Measurements from ENCODE around the gene MRPL24. TPM values are rescaled to one million over a fixed set of nuclear protein-coding genes. Genes with fewer than 3 reads are reported as not detected.

MRPL24 gene
- total and polyA plus RNA-seq, 9 of the 15 experiments (the other 6 are each of a cell fraction or from before 2014, with no cell fraction given), result 74.3 to 267 (median 113) TPM

DNA sequence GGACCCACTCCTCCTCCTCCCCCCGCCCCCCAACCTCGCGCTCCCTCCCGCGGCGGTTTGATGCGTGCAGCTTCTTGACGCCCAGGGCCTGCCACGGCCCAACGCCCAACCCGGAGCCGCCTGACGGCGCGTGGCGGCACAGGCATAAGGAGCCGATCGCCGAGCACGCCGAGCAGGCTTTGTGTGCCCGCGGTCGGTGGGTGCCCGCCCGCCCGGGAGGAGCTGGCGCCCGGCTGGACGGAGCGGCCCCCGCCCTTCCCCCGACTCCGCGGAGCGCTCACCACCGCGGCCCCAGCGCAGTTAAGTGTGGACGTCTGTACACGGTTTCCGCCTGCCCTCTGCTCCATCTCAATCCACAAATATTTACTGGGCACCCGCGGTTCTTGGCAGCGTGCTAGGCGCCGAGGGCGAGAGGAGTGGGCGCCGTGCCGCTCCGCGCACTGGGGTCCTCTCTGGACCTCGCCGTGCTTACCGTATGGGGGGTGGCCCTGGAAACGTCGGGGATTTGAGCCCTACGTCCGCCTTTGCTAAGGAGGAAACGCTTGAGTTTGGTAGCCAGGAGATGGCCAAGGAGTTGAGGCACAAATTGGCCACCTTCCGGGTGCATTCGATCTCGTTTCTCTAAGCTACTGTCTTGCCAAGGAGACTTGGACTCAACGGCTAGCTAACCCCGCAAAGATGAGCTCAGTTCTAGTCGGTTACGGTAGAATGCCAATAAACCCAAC lies 11.0 kb upstream of the MRPL24 start (continued):
- no peak for TF ChIP-seq HDAC3 (IDR thresholded peaks at IDR 0.05; ENCODE audit: borderline replicate concordance, partially characterized antibody)
- peak; percentile 83 for TF ChIP-seq ARID4B (CRISPR knock-in tag; IDR thresholded peaks at IDR 0.05)
- TF ChIP-seq ADNP (tag; IDR thresholded peaks at IDR 0.05), result no peak
- no peak for TF ChIP-seq ZBTB34 (CRISPR knock-in tag; IDR thresholded peaks at IDR 0.05)
- TF ChIP-seq ELF2 (CRISPR knock-in tag; IDR thresholded peaks at IDR 0.05), result no peak
- TF ChIP-seq SRSF3 (IDR thresholded peaks at IDR 0.05; ENCODE audit: insufficient read depth, low read length), result 0 out of 2 replicates have a peak, but pooled peaks have one; percentile 13
- TF ChIP-seq ZZZ3 (IDR thresholded peaks at IDR 0.05), result no peak
- TF ChIP-seq KLF1 (tag; IDR thresholded peaks at IDR 0.05), result no peak
- peak; percentile 77 for TF ChIP-seq HCFC1 (IDR thresholded peaks at IDR 0.05; ENCODE audit: low read depth, low read length)
- no peak for TF ChIP-seq AFF4 (CRISPR knock-in tag; IDR thresholded peaks at IDR 0.05)
- TF ChIP-seq IRF1 (CRISPR knock-in tag; IDR thresholded peaks at IDR 0.05; ENCODE audit: borderline replicate concordance), result no peak
- TF ChIP-seq TGIF2 (CRISPR knock-in tag; IDR thresholded peaks at IDR 0.05), result no peak
- no peak for TF ChIP-seq ZNF740 (CRISPR knock-in tag; IDR thresholded peaks at IDR 0.05)
- peak in 1 of 2 experiments; percentile 55; a peak in 1 of 4 replicates for TF ChIP-seq ZNF740 (tag; IDR thresholded peaks at IDR 0.05)
- TF ChIP-seq NFATC3 (IDR thresholded peaks at IDR 0.05), result no peak
- no peak for TF ChIP-seq PURB (CRISPR knock-in tag; IDR thresholded peaks at IDR 0.05; ENCODE audit: low read depth)
